Endothelial cell of umbilical vein (primary cell): ENCODE data around the gene GNPAT. TPM values are rescaled to one million over a fixed set of nuclear protein-coding genes. Genes with fewer than 3 reads are reported as not detected.

Experiments
- BruUV-seq: library from RNA; stranded (reverse); fragments of 400-500 nt; replicated peaks from 2 replicates; lab custom pipeline; 2021; lab: Mats Ljungman, UMichigan
- CTCF ChIA-PET: fragments of 300-600, 350-600 bp; sonication (Branson Sonifier 250); formaldehyde crosslinking; loops from one replicate; lab custom pipeline; 2021; ENCODE audit warnings: antibody characterized with exemption, inconsistent platforms; lab: Charles Lee
- POLR2A ChIA-PET: fragments of 300-600, 350-600 bp; sonication (Branson Sonifier 250); formaldehyde crosslinking; loops from one replicate; lab custom pipeline; 2021; ENCODE audit warnings: antibody characterized with exemption, inconsistent platforms; lab: Charles Lee
- DNase-seq: peaks from one replicate; pipeline ENCODE4 v3.0.0-alpha.2; 2011; ENCODE audit warnings: low read depth, low spot score
- FAIRE-seq: peaks from 2 replicates; lab custom pipeline; 2011; peaks lifted over from hg19 to GRCh38; lab: Jason Lieb, UNC
- H2AFZ ChIP-seq: 2 replicates; pipeline ENCODE4 v1.6.0; 2012; ENCODE audit warnings: low read depth, low read length, control low read depth, inconsistent platforms
- H3K27ac ChIP-seq: 2 replicates; pipeline ENCODE4 v1.5.1; 2011; ENCODE audit warnings: low read depth, mild to moderate bottlenecking, control low read depth, low read length, moderate library complexity; ENCODE audit not compliant: insufficient read depth
- H3K27me3 ChIP-seq, 2 experiments: 2 replicates each; pipeline versions ENCODE4 v1.6.0 to v1.6.1; 2011; ENCODE audit warnings: low read length in 2 of 2, mixed read lengths in 1 of 2; ENCODE audit not compliant: control insufficient read depth in 2 of 2, insufficient read depth in 2 of 2
- H3K36me3 ChIP-seq, 2 experiments: 2 replicates in 1 of 2; 3 replicates in 1 of 2; pipeline ENCODE4 v1.5.1; 2011; ENCODE audit warnings: low read length in 2 of 2, mild to moderate bottlenecking in 1 of 2, moderate library complexity in 1 of 2; ENCODE audit not compliant: control insufficient read depth in 2 of 2, insufficient read depth in 2 of 2; ENCODE audit errors: extremely low read depth in 1 of 2
- H3K4me1 ChIP-seq: 3 replicates; pipeline ENCODE4 v1.5.1; 2011; ENCODE audit warnings: mild to moderate bottlenecking, low read length; ENCODE audit not compliant: control insufficient read depth, insufficient read depth; ENCODE audit errors: extremely low read depth
- H3K4me2 ChIP-seq: 2 replicates; pipeline ENCODE4 v1.6.1; 2011; ENCODE audit warnings: low read length, control low read depth, mixed read lengths; ENCODE audit not compliant: insufficient read depth
- H3K4me3 ChIP-seq, 3 experiments: fragments of 200-600 bp in 1 of 3; sonication (generic), shearing (Covaris generic) in 1 of 3; replicated peaks in 1 of 3; 2 replicates each; pipeline ENCODE4 v1.5.1; 2011 to 2016; ENCODE audit warnings: control low read depth in 3 of 3, low read length in 3 of 3, mild to moderate bottlenecking in 2 of 3, inconsistent platforms in 1 of 3, low read depth in 1 of 3, moderate library complexity in 1 of 3; ENCODE audit not compliant: insufficient read depth in 1 of 3
- H3K79me2 ChIP-seq: 2 replicates; pipeline ENCODE4 v1.6.0; 2012; ENCODE audit warnings: low read length, inconsistent platforms; ENCODE audit not compliant: control insufficient read depth, insufficient read depth
- H3K9ac ChIP-seq: replicated peaks from 2 replicates; pipeline ENCODE3; 2011; ENCODE audit warnings: low read length, control low read depth; ENCODE audit not compliant: insufficient read depth; ENCODE audit errors: extremely low read depth
- H3K9me1 ChIP-seq: replicated peaks from 3 replicates; pipeline ENCODE4 v1.6.0; 2011; ENCODE audit warnings: mild to moderate bottlenecking, low read length; ENCODE audit not compliant: control insufficient read depth, insufficient read depth; ENCODE audit errors: extremely low read depth
- H3K9me3 ChIP-seq: replicated peaks from 2 replicates; pipeline ENCODE4 v1.5.1; 2012; ENCODE audit warnings: low read length, inconsistent platforms; ENCODE audit not compliant: control insufficient read depth, insufficient read depth
- H4K20me1 ChIP-seq: replicated peaks from 2 replicates; pipeline ENCODE3; 2011; ENCODE audit warnings: mild to moderate bottlenecking, low read length; ENCODE audit not compliant: control insufficient read depth, insufficient read depth; ENCODE audit errors: extremely low read depth
- EZH2 ChIP-seq: IDR thresholded peaks from 2 replicates; pipeline ENCODE4 v1.6.1; 2012; ENCODE audit warnings: borderline replicate concordance, low read depth, mild to moderate bottlenecking, moderate library complexity, low read length, inconsistent platforms; ENCODE audit not compliant: severe bottlenecking
- FOS ChIP-seq: IDR thresholded peaks from 2 replicates; pipeline ENCODE4 v1.6.1; 2011; ENCODE audit warnings: mild to moderate bottlenecking, low read length, moderate library complexity, borderline replicate concordance; ENCODE audit not compliant: insufficient read depth
- GATA2 ChIP-seq: IDR thresholded peaks from 2 replicates; pipeline ENCODE4 v1.7.0; 2011; ENCODE audit warnings: low read depth, mild to moderate bottlenecking, moderate library complexity, mixed read lengths, low read length; ENCODE audit not compliant: insufficient read length, insufficient read depth
- JUN ChIP-seq: IDR thresholded peaks from 2 replicates; pipeline ENCODE4 v1.6.1; 2011; ENCODE audit warnings: borderline replicate concordance, low read depth; ENCODE audit not compliant: insufficient read length, insufficient read depth
- MYC ChIP-seq: IDR thresholded peaks from one replicate; pipeline ENCODE4 v1.6.1; 2011; ENCODE audit warnings: mild to moderate bottlenecking, low read depth, low read length
- POLR2A ChIP-seq: IDR thresholded peaks from 2 replicates; pipeline ENCODE4 v1.6.1; 2012; ENCODE audit warnings: low read depth, mild to moderate bottlenecking, control low read depth, low read length
- POLR2AphosphoS5 ChIP-seq: IDR thresholded peaks from 2 replicates; pipeline ENCODE4 v1.6.1; 2012; ENCODE audit warnings: low read depth, mild to moderate bottlenecking, control low read depth, low read length, moderate library complexity; ENCODE audit not compliant: insufficient read depth
- dilution Hi-C: fragments of 300-500 bp; cut with MboI; formaldehyde crosslinking; loops from one replicate; pipeline ENCODE4 v1.15.0; 2019; ENCODE audit warnings: low sequenced_read_pairs; ENCODE audit not compliant: extremely low pct_ligation_motif_present
- intact Hi-C: fragments of 100-400 bp; cut with micrococcal nuclease; formaldehyde crosslinking; loops from one replicate; pipeline ENCODE4 v1.10.0; 2022
- polyA plus RNA-seq, 4 experiments: library from polyadenylated mRNA; depleted of rRNA in 3 of 4; stranded (reverse) in 3 of 4; unstranded in 1 of 4; fragments of >200 nt; gene quantifications; 2 replicates each; pipeline versions ENCODE4 v1.2.1 to v1.2.3, GENCODE V29; 2011 to 2012; ENCODE audit warnings: missing spikeins in 1 of 4
- total RNA-seq: library from RNA; stranded (reverse); gene quantifications from 2 replicates; pipeline ENCODE4 v1.2.3, GENCODE V29; 2021
- TF ChIP-seq, protein P1 (sequence below): IDR thresholded peaks from 2 replicates; pipeline ENCODE4 v1.6.1; 2011; ENCODE audit not compliant: insufficient read depth, insufficient read length
- TF ChIP-seq, protein P2 (sequence below), 2 donors: IDR thresholded peaks; 1 replicate in 1 of 2; 2 replicates in 1 of 2; pipeline ENCODE4 v1.5.1; 2011; ENCODE audit warnings: low read length in 2 of 2, mild to moderate bottlenecking in 2 of 2, moderate library complexity in 2 of 2, control low read depth in 1 of 2, inconsistent platforms in 1 of 2, low read depth in 1 of 2; ENCODE audit not compliant: insufficient read depth in 1 of 2; ENCODE audit errors: extremely low read depth in 1 of 2

GNPAT gene
- total and polyA plus RNA-seq, 2 donors (not counting 3 experiments of a cell fraction or from before 2014, with no cell fraction given), result 18.9 to 51.4 TPM

GRCh38 chr1:231274119-231274825 lies 33.3 kb downstream of the GNPAT start:
- Histone ChIP-seq H3K9me3 (no peaks in the 10 kb centered on the region), H3K4me1 (peaks cover 33% of the 10 kb centered on the region), H3K27ac (no peak overlapping the region), H3K79me2 (no peaks in the 10 kb centered on the region), H3K9ac (no peak overlapping the region), H3K36me3 (peaks cover 9 to 10% of the 10 kb centered on the region in 2 experiments), H3K4me2 (no peak overlapping the region), H2AFZ (no peak overlapping the region), H3K4me3 (no peak overlapping the region), H3K27me3 (no peaks in the 10 kb centered on the region), H3K9me1 (no peaks in the 10 kb centered on the region), H4K20me1 (no peaks in the 10 kb centered on the region)
- ChIA-PET CTCF (no interaction called here), POLR2A (no interaction called here)
- FAIRE-seq, result no peak
- DNase-seq, result no peak
- TF ChIP-seq GATA2, result no peak
- TF ChIP-seq POLR2AphosphoS5, result no peak
- TF ChIP-seq, protein P1, sequence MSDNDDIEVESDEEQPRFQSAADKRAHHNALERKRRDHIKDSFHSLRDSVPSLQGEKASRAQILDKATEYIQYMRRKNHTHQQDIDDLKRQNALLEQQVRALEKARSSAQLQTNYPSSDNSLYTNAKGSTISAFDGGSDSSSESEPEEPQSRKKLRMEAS, result no peak
- no peak for TF ChIP-seq MYC
- BruUV-seq, result no TSS peak
- dilution Hi-C loops (no loop called here), intact Hi-C loops (no loop called here)

DNA sequence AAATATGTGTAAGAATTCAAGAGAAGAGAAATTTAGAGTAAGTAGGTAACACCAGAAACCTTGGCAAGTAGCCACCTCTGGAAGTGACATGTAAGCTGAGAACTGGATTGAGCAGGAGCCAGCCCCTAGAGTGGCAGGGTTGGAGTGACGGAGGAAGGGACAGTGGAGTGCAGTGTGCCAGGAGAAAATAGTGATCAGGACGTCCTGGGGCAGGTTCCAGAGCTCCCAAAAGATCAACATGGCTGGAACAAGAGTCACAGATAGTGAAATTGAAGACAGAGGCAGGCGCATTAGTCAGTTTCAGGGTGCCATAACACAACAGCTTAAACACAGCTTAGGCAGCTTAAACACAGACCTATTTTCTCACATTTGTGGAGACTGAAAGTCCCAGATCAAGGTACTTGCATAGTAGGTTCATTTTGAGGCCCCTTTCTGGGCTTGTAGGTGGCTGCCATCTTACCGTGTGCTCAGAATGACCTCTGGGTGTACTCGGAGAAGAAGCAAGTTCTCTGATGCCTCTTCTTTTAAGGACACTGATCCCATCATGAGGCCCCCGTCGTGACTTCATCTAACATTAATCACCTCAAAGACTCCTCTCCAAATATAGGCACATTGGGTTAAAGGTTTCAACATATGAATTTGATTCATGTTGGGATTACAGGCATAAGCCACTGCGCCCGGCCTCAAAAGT lies 37.2 kb downstream of the GNPAT start:
- Histone ChIP-seq H3K4me2 (no peak overlapping the region), H3K36me3 (peaks cover 7 to 8% of the 10 kb centered on the region in 2 experiments), H3K9me3 (no peaks in the 10 kb centered on the region), H3K9me1 (no peaks in the 10 kb centered on the region), H3K9ac (no peak overlapping the region), H3K27ac (peak overlapping the region; percentile 34), H2AFZ (no peak overlapping the region), H3K79me2 (no peaks in the 10 kb centered on the region), H3K4me1 (peaks cover 23% of the 10 kb centered on the region), H3K4me3 (no peak overlapping the region), H3K27me3 (no peaks in the 10 kb centered on the region), H4K20me1 (no peaks in the 10 kb centered on the region)
- FAIRE-seq, result no peak
- dilution Hi-C loops, result no loop called here
- no TSS peak for BruUV-seq
- CTCF ChIA-PET, result interaction anchor here (1.1 kb wide), 1 partner anchor 59 kb away, joined by 4 read pairs; the partner anchor contains the start of genes EXOC8 and SPRTN
- POLR2A ChIA-PET, result no interaction called here
- intact Hi-C loops, result no loop called here
- peak; percentile 32 for DNase-seq
- no peak for TF ChIP-seq EZH2
- no peak for TF ChIP-seq MYC
- TF ChIP-seq FOS, result no peak
- TF ChIP-seq JUN, result no peak
- TF ChIP-seq GATA2, result no peak
- TF ChIP-seq POLR2AphosphoS5, result no peak
- TF ChIP-seq, protein P2, sequence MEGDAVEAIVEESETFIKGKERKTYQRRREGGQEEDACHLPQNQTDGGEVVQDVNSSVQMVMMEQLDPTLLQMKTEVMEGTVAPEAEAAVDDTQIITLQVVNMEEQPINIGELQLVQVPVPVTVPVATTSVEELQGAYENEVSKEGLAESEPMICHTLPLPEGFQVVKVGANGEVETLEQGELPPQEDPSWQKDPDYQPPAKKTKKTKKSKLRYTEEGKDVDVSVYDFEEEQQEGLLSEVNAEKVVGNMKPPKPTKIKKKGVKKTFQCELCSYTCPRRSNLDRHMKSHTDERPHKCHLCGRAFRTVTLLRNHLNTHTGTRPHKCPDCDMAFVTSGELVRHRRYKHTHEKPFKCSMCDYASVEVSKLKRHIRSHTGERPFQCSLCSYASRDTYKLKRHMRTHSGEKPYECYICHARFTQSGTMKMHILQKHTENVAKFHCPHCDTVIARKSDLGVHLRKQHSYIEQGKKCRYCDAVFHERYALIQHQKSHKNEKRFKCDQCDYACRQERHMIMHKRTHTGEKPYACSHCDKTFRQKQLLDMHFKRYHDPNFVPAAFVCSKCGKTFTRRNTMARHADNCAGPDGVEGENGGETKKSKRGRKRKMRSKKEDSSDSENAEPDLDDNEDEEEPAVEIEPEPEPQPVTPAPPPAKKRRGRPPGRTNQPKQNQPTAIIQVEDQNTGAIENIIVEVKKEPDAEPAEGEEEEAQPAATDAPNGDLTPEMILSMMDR (IDR thresholded peaks at IDR 0.05; ENCODE audit: extremely low read depth in 1 of 2, insufficient read depth in 1 of 2, low read depth in 1 of 2, low read length in 2 of 2), result no peak
- TF ChIP-seq, protein P1, result no peak
- no peak for TF ChIP-seq POLR2A
